GM21381 (cell line): Measurements from ENCODE around the gene ROBO2.

Experiments
- ATAC-seq: cut with Tn5 transposase; IDR thresholded peaks from one replicate; pipeline ENCODE4 v1.9.1; 2021; ENCODE audit warnings: mild to moderate bottlenecking, moderate library complexity; ENCODE audit not compliant: unreplicated experiment

Gene ROBO2

DNA sequence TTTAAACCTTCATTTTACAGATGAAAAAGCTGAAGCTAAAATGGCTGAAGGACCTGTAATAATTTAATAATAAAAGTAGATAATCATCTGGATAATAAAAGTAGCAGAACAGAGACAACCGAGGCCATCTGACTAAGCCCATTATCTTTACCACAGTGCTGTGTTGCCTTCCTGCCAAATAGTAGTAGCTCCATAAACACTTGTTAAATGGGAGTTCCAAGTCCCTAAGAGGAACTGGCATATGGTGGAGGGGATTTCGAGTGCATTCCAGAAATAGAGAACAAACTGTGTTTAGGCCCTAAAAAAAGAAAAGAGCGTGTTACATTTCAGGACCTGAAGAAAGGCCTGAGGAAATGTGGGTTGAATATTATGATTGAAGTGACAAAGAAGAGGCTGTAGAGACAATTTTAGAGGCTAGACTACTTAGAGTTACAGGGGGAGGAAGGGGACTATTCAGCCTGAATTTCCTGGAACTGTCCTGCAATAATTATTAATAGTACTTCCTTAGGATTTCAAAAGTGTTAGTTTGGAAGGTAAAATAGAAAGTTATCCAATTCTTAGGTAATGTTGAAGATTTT is 424.3 kb downstream of the ROBO2 start:
- ATAC-seq = no peak

- ATAC-seq = no peak
Measured at GRCh38 chr3:77466562-77467115, 426.7 kb downstream of the ROBO2 start.

DNA sequence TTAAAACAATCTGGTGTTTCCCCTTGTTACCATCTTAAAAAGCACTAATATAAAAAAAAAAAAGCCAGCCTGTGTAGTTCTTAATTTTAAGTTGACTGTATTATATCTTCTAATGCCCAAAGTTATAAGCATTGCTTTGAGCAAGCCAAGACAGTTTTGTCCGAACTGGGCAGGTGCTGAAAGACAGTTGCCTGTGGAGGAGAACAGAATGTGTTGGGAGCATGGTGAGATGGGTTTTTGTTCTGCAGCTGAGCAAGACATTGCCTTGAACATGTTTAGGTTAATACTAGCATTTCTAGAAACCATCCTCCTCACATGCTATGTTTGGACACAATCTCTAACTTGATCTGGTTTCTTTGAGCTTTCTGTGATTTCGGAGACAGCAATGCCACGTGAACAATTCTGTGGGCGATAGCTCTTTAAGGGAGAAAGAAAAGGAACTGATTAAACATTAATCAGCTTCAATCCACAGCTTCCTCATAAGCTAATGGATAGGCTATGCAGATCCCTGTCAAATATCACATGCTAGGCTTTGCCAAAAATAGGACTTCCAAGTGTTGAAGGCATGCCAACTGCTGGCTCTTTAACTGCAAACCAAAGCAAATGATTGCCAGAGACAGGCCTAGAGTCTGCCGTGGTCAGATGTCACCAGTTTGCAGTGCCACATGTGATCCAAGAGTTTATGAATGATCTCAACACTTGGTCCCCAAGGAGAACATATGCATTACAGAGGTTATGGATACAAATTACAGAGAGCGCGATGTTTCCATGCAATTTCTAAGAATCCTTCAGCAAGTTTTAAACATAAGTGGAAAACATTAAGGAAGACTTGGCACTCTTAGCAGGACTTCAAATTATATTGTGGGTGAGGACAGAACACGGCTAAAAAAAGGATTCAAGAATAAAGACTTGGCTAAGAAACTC is 428.1 kb downstream of the ROBO2 start:
- ATAC-seq = no peak

DNA sequence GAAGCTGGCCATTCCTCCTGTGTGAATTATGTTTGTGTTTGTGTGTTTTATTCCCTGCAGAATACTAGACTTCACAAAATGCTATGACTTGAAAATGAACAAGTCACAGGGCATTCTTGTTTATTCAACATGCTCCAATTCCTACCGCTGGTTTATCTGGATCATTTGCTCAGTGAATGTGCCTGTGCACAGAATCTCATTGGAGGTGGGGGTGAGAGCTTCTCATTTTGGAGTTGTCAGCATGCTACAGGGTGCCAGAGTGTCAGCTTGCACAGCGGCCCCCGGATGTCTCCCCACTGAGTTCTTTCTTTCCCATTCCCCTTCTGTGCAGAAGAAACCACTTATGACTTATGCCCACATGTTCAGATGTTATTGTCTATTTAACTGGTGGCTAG is 428.7 kb downstream of the ROBO2 start:
- ATAC-seq = no peak

GRCh38 chr3:77475507-77475906 is 435.6 kb downstream of the ROBO2 start:
- no peak for ATAC-seq

GRCh38 chr3:77479021-77479420 is 439.1 kb downstream of the ROBO2 start:
- ATAC-seq = no peak

DNA sequence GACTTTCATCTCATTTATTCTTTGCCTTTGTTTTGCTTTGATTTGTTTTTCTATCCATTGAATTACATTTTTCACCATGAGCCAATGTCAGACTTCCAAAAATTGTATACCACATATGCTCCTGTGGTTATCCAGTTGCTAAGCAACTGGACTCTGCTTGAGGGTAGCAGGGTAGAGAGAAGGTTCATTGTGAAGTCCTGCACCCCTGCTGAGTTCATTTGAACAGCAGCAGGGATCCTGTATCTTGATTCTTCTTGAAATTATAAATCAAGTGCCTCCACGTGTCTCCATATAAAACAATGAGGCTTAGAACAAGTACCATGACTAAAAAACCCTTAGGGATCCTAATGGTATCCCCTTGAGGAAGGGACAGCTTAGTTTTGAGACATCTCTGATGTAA is 449.3 kb downstream of the ROBO2 start:
- no peak for ATAC-seq

DNA sequence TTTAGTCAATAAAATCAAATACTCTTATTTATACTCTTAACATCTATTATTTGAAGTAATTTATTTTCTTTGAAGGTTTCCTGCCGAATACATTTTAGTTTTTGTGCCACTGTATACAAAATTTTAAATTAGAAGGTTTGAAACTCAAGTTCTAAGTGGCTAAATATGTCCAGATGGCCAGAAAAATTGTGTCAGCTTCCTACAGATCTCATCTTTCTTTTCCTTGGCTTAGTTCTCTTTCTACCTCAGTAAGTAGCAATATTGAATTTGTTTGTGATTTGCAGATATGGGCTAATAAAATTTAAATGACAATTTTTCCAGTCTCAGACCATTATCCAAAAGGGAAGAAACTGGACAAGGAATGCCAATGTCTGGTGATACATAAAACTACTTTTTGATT is 452.1 kb downstream of the ROBO2 start:
- no peak for ATAC-seq

GRCh38 chr3:77500721-77501120 is 460.8 kb downstream of the ROBO2 start:
- no peak for ATAC-seq

GRCh38 chr3:77506384-77506783 is 466.5 kb downstream of the ROBO2 start:
- no peak for ATAC-seq

DNA sequence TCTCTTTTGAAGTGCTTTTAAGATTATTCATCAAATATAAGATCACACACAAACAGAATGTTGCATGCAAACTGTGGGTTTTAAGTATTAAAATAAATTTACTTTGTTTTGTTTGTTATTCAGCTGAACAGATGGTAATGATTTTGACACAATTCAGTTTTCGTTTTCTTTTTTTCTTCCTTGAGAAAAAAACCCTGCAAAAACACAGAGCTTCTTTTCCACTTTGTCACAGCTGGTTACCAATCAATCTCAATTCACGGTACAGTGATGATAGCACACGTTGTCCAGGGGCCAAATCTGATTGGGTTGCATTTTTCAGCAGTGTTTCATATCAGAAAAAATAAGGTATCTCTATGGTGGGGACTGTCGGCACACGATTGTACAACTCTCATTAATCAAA is 473.6 kb downstream of the ROBO2 start:
- no peak for ATAC-seq

- ATAC-seq = no peak
Measured at GRCh38 chr3:77514766-77515165, 474.9 kb downstream of the ROBO2 start.

- no peak for ATAC-seq
Measured at GRCh38 chr3:77524463-77524862, 484.6 kb downstream of the ROBO2 start.

DNA sequence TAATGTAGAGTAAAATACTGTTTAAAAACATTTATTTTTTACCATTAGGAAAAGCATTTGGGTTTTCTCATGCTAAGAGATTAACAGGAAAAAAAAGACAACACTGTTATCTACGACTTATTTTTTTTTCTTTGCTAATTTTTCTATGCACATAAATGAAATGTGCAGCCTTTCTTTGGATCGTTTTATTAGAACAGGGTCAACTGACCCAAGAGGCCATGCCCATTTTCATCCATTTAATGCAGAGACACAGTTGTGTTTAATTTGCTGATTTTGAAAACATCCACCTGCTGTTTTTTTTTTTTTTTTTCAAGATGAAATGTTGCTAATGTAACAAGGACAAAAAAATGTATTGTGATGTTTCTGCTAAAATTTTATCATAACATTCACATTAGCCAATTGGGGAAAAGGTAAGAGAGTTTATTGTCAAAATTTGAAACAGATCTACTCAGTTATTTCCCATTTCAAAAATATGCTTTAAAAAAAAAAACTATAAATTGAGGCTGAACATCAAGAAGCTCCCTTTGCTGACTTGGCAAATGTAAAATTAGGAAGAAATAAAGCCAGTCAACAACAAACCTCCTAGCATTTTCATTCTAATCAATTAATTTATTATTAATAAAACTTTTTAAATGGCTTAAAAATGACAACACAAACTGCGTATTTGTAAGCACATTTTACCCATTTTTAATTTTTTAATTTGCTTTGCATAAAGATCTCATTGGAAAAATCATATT is 485.2 kb downstream of the ROBO2 start:
- ATAC-seq = no peak

- ATAC-seq = no peak
Measured at GRCh38 chr3:77526573-77527113, 486.7 kb downstream of the ROBO2 start.

GRCh38 chr3:77529522-77529921 is 489.6 kb downstream of the ROBO2 start:
- ATAC-seq = no peak

- ATAC-seq = no peak
Measured at GRCh38 chr3:77530870-77531269, 491.0 kb downstream of the ROBO2 start.

DNA sequence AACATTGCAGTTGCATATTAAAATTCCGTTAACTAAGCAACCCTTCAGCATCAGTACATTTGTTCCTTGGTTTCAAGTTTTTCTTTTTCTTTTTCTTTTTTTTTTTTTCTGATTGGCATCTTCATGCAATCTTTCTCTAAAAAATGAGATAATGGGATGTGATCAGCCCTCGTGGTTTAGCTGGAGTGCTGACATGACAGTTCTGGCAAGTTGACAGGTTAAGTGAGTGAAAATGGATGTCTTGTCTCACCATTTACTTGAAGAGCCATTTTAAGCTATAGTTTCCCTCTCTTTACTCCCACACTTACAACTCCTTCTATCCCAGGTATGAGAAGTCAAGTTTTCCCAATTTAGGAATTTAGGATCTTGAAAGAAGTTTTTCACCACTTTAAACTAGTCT is 495.2 kb downstream of the ROBO2 start:
- no peak for ATAC-seq

DNA sequence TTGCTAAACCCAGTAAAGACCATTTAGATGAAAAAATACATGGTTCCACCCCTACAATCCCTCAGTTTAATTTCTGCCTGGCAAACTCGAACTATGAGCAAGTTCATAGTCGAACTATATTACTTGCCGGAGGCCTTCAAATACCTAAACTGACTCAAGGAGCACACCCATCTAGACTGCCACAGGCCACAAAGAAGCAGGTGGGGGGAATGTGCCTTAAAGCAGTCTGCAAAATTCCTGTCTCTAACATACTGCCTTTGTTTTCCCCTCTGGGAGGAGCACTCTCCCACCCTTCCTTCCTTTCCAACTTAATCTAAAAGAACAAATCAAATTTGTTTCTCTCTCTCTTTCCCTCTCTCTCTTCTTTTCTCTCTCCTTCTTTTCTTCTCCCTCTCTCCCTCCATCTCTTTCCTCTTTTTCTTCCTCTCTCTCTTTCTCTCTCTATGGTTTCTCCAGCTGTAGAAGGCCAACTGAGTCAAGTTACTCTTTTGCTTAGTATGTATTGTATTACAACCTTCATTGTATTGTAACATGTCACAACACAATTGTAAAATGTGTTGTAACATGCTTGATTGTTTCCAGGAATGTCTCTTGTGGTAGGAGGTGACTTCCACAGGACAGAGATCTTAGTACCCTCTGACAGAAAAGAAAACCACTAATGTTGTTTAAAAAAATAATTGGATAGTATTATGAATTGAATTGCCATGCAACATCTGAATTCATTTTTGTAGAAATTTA is 496.3 kb downstream of the ROBO2 start:
- no peak for ATAC-seq

DNA sequence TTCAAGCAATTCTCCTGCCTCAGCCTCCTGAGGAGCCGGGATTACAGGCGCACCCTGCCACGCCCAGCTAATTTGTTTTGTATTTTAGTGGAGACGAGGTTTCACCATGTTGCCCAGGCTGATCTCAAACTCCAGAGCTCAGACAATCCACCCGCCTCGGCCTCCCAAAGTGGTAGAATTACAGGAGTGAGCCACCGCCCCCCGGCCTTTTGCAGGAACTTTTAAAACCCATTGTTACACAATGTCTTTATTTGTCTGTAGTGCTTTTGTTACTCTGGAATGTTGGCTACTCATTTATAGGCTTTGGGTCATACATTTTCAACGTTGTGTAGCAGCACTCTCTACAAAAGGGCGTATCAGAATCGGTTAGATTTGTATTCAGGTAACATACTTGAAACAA is 499.1 kb downstream of the ROBO2 start:
- no peak for ATAC-seq

DNA sequence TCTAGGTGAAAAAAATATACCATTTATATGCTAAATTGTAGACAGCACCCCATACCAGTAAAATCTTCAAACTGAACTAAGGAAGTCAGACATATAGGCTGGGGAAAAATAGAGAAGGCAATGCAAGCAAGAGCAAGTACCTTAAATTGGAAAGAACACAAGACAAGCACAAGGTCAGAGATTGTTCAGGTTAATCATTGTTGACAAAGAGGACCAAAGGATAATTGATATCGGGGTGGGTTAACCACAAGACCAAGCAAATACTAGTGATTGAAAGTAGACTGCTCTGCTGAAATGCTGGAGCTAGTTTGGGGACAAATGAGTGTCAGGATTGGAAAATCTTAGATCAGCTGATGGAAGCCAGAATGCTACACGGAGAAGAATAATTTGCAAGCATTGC is 499.8 kb downstream of the ROBO2 start:
- no peak for ATAC-seq
